HepG2 (cell line): ENCODE measurements around the gene PASK.

Experiments
- MAFK ChIP-seq, 2 experiments: IDR thresholded peaks in 1 of 2; conservative IDR thresholded peaks in 1 of 2; 2 replicates each; pipeline ENCODE4 v1.6.1; 2011; ENCODE audit warnings: improper control_type of control experiment in 2 of 2, low read length in 2 of 2
- ZFP37 ChIP-seq: sonication (generic); formaldehyde crosslinking; IDR thresholded peaks from 2 replicates; pipeline ENCODE4 v1.4.0; 2020; ENCODE audit warnings: missing genetic modification reagents, borderline replicate concordance
- TF ChIP-seq, protein P1 (sequence below): sonication (generic); formaldehyde crosslinking; IDR thresholded peaks from 2 replicates; pipeline ENCODE4 v1.4.0; 2020; ENCODE audit warnings: missing genetic modification reagents
- TF ChIP-seq, protein P2 (sequence below): sonication (generic); formaldehyde crosslinking; IDR thresholded peaks from 2 replicates; pipeline ENCODE4 v1.5.0; 2020; ENCODE audit warnings: mild to moderate bottlenecking, missing genetic modification reagents, moderate library complexity

DNA sequence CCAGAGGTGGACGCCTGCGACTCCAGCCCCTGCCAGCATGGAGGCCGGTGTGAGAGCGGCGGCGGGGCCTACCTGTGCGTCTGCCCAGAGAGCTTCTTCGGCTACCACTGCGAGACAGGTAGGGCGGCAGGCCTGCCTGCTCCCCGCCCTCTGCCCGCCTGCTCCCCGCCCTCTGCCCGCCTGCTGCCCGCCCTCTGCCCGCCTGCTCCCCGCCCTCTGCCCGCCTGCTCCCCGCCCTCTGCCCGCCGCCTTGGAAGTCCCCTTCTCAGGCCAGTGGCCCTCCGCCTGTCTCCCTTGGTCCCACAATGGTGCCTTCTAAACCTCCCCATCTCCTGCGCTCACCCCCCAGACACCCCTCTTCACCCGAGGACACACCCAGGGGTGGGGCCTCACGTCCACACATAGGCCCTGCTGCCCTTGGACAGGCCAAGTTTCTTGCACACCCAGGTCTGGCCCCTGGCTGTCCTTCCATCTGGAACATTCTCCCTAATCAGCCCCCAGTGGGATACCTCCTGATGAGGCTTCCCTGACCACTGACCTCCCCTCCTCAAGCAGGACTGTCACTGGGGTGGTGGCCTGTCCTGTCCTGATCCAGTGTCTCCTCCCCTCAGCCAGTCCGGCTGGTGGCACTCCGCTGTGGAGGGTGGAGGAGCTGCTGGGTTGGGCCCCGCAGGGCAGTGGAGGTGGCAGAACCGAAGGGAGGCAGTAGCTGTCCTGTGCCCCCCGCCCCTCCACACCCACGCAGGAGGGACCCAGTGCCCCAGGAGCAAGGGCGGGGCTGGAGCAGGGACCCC is 85.1 kb downstream of the PASK start:
- TF ChIP-seq, protein P1, sequence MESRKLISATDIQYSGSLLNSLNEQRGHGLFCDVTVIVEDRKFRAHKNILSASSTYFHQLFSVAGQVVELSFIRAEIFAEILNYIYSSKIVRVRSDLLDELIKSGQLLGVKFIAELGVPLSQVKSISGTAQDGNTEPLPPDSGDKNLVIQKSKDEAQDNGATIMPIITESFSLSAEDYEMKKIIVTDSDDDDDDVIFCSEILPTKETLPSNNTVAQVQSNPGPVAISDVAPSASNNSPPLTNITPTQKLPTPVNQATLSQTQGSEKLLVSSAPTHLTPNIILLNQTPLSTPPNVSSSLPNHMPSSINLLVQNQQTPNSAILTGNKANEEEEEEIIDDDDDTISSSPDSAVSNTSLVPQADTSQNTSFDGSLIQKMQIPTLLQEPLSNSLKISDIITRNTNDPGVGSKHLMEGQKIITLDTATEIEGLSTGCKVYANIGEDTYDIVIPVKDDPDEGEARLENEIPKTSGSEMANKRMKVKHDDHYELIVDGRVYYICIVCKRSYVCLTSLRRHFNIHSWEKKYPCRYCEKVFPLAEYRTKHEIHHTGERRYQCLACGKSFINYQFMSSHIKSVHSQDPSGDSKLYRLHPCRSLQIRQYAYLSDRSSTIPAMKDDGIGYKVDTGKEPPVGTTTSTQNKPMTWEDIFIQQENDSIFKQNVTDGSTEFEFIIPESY (CRISPR knock-in tag), result no peak
- TF ChIP-seq MAFK (conservative IDR thresholded peaks at IDR 0.05 in 1 of 2, IDR thresholded peaks at IDR 0.05 in 1 of 2; ENCODE audit: low read length in 2 of 2) (no peak), ZFP37 (CRISPR knock-in tag) (no peak)
- TF ChIP-seq, protein P2, sequence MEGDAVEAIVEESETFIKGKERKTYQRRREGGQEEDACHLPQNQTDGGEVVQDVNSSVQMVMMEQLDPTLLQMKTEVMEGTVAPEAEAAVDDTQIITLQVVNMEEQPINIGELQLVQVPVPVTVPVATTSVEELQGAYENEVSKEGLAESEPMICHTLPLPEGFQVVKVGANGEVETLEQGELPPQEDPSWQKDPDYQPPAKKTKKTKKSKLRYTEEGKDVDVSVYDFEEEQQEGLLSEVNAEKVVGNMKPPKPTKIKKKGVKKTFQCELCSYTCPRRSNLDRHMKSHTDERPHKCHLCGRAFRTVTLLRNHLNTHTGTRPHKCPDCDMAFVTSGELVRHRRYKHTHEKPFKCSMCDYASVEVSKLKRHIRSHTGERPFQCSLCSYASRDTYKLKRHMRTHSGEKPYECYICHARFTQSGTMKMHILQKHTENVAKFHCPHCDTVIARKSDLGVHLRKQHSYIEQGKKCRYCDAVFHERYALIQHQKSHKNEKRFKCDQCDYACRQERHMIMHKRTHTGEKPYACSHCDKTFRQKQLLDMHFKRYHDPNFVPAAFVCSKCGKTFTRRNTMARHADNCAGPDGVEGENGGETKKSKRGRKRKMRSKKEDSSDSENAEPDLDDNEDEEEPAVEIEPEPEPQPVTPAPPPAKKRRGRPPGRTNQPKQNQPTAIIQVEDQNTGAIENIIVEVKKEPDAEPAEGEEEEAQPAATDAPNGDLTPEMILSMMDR (CRISPR knock-in tag), result no peak
